Activated CD8-positive, alpha-beta T cell treated with anti-CD3 and anti-CD28 coated beads, Interleukin-2, amount 10 ng/mL, durations not matched to agents 7 days and 5 days (primary cell): ENCODE results near the gene FAF1. TPM values are rescaled to one million over a fixed set of nuclear protein-coding genes. Genes with fewer than 3 reads are reported as not detected.
"Not testable (repeated sequence)": the region's sequence is repeated elsewhere in the genome, so short reads cannot be mapped to it uniquely, and the experiment has no call there.

ENCODE experiments used
- ATAC-seq: fragments of 150-1000 bp; cut with Tn5 transposase; one replicate; pipeline ENCODE4 v1.10.0; 2021; ENCODE audit warnings: moderate library complexity
- CTCF ChIA-PET: fragments of 350-600 bp; sonication (Branson Sonifier 250); formaldehyde crosslinking; loops from one replicate; lab custom pipeline; 2021; ENCODE audit warnings: antibody characterized with exemption; lab: Charles Lee
- POLR2A ChIA-PET: fragments of 350-600 bp; sonication (Branson Sonifier 250); formaldehyde crosslinking; loops from one replicate; lab custom pipeline; 2021; ENCODE audit warnings: antibody characterized with exemption; lab: Charles Lee
- DNase-seq: peaks from one replicate; pipeline ENCODE4 v3.0.0-alpha.2; 2020
- H3K27ac Mint-ChIP-seq: one replicate; pipeline ENCODE4 v1.8.0; 2021; ENCODE audit warnings: mild to moderate bottlenecking, mixed read lengths
- H3K27me3 Mint-ChIP-seq: one replicate; pipeline ENCODE4 v1.8.0; 2021; ENCODE audit warnings: low read depth, mixed read lengths
- H3K36me3 Mint-ChIP-seq: one replicate; pipeline ENCODE4 v1.8.0; 2021; ENCODE audit warnings: low read depth, mixed read lengths
- H3K4me1 Mint-ChIP-seq: one replicate; pipeline ENCODE4 v1.8.0; 2021; ENCODE audit warnings: low read depth, mixed read lengths
- H3K4me3 Mint-ChIP-seq: one replicate; pipeline ENCODE4 v1.8.0; 2021; ENCODE audit warnings: mild to moderate bottlenecking, mixed read lengths
- H3K9me3 Mint-ChIP-seq: one replicate; pipeline ENCODE4 v1.8.0; 2022; ENCODE audit warnings: mixed read lengths; ENCODE audit not compliant: insufficient read depth
- total RNA-seq, 2 experiments: library from RNA; stranded (reverse); gene quantifications; one replicate each; pipeline ENCODE4 v1.2.3, GENCODE V29; 2021

Gene FAF1
- total RNA-seq, 2 experiments from 2014 or later, result 95.6 to 104 TPM

GRCh38 chr1:50846224-50846839 lies 113.7 kb downstream of the FAF1 start:
- Mint-ChIP-seq H3K4me1 (peaks cover 11% of the 10 kb centered on the region), H3K27ac (no peak overlapping the region), H3K4me3 (no peak overlapping the region), H3K9me3 (peaks cover 16% of the 10 kb centered on the region), H3K36me3 (peaks cover 19% of the 10 kb centered on the region), H3K27me3 (no peaks in the 10 kb centered on the region)
- ChIA-PET POLR2A (no interaction called here), CTCF (no interaction called here)
- DNase-seq (no peak), ATAC-seq (no peak)

GRCh38 chr1:50841791-50842387 lies 118.2 kb downstream of the FAF1 start:
- no peak overlapping the region for H3K4me3 Mint-ChIP-seq
- H3K9me3 Mint-ChIP-seq, result peaks cover 2% of the 10 kb centered on the region
- no peak for ATAC-seq

DNA sequence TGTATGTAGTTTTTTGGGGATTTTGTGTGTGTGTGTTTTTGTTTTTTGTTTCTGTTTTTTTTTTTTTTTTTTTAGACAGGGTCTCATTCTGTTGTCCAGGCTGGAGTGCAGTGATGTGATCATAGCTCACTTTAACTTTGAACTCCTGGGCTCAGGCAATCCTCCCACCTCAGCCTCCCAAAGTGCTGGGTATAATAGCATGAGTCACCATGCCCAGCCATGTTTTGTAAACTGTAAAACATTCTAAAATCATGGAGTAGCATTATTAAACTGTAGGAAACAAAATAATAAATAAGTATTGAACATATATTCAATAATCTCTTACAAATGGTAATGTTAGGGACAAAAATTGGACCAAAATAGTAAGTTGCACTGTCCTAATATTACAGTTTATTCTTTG lies 124.0 kb downstream of the FAF1 start:
- POLR2A ChIA-PET, result no interaction called here
- ATAC-seq, result no peak
- no peaks in the 10 kb centered on the region for H3K27me3 Mint-ChIP-seq
- H3K4me1 Mint-ChIP-seq, result no peaks in the 10 kb centered on the region
- H3K4me3 Mint-ChIP-seq, result no peak overlapping the region
- no peak overlapping the region for H3K27ac Mint-ChIP-seq
- peaks cover 8% of the 10 kb centered on the region for H3K9me3 Mint-ChIP-seq
- H3K36me3 Mint-ChIP-seq, result peaks cover 20% of the 10 kb centered on the region
- CTCF ChIA-PET, result interaction anchor here (0.9 kb wide), 1 partner anchor 64 kb away, joined by 3 read pairs; no protein-coding TSS in a partner anchor
- DNase-seq, result no peak

More at GRCh38 chr1:50841791-50842387, 118.2 kb downstream of the FAF1 start:
- Mint-ChIP-seq H3K27me3 (no peaks in the 10 kb centered on the region), H3K36me3 (peaks cover 13% of the 10 kb centered on the region), H3K27ac (no peak overlapping the region), H3K4me1 (peaks cover 11% of the 10 kb centered on the region)
- no peak for DNase-seq
- ChIA-PET CTCF (no interaction called here), POLR2A (no interaction called here)

DNA sequence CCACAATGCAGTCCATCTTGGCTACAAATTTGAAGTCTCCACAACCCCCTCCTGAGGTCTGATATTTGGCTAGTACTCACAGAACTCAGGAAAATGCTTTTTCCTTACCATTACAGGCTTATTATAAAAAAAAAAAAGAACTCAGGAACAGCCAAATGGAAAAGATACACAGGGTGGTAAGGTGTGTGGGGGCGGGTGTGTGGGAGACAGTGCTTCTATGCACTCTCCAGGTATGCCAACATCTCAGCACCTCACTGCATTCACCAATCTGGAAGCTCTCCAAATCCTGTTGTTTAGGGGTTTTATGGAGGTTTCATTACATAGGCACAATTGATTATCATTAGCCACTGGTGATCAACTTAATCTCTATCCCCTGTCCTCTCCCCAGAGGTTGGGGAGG lies 126.9 kb downstream of the FAF1 start:
- H3K4me3 Mint-ChIP-seq, result no peak overlapping the region
- ATAC-seq, result no peak
- H3K36me3 Mint-ChIP-seq, result peaks cover 19% of the 10 kb centered on the region
- peaks cover 14% of the 10 kb centered on the region for H3K9me3 Mint-ChIP-seq
- ChIA-PET CTCF (no interaction called here), POLR2A (no interaction called here)
- no peaks in the 10 kb centered on the region for H3K4me1 Mint-ChIP-seq
- no peak for DNase-seq
- no peak overlapping the region for H3K27ac Mint-ChIP-seq
- H3K27me3 Mint-ChIP-seq, result no peaks in the 10 kb centered on the region

- ChIA-PET CTCF (no interaction called here), POLR2A (no interaction called here)
- Mint-ChIP-seq H3K27me3 (no peaks in the 10 kb centered on the region), H3K36me3 (peaks cover 15% of the 10 kb centered on the region), H3K4me3 (no peak overlapping the region), H3K4me1 (no peaks in the 10 kb centered on the region), H3K27ac (no peak overlapping the region), H3K9me3 (peaks cover 14% of the 10 kb centered on the region)
- DNase-seq (no peak), ATAC-seq (no peak)
Measured at GRCh38 chr1:50832167-50832566, 127.9 kb downstream of the FAF1 start.

- Mint-ChIP-seq H3K36me3 (peaks cover 14% of the 10 kb centered on the region), H3K27me3 (no peaks in the 10 kb centered on the region), H3K4me3 (no peak overlapping the region), H3K9me3 (peaks cover 12% of the 10 kb centered on the region), H3K27ac (no peak overlapping the region), H3K4me1 (no peaks in the 10 kb centered on the region)
- CTCF ChIA-PET, result no interaction called here
- DNase-seq (no peak), ATAC-seq (no peak)
- POLR2A ChIA-PET, result no interaction called here
Measured at GRCh38 chr1:50831300-50832061, 128.6 kb downstream of the FAF1 start.

DNA sequence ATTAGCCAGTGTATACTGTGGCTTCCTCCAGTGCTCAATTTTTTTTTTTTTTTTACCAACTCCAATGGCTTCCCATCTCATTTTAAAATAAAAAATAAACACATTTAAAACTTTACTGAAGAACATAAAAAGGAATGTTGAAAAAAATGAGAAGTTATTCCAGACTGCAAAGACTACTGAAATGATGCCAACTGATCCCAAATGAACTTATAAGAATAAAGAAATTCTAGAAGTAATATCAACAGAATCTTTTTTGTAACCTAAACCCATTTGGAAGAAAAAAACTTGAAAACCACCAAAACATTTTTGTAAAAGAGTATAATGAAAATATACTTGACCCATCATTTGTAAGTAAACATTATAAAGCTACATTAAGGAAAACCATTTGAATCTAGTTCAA lies 129.4 kb downstream of the FAF1 start:
- POLR2A ChIA-PET, result no interaction called here
- ATAC-seq, result no peak
- Mint-ChIP-seq H3K4me1 (no peaks in the 10 kb centered on the region), H3K36me3 (peaks cover 11% of the 10 kb centered on the region), H3K27ac (no peak overlapping the region), H3K27me3 (no peaks in the 10 kb centered on the region), H3K4me3 (no peak overlapping the region), H3K9me3 (peaks cover 7% of the 10 kb centered on the region)
- no peak for DNase-seq
- CTCF ChIA-PET, result no interaction called here

- Mint-ChIP-seq H3K27me3 (no peaks in the 10 kb centered on the region), H3K36me3 (peaks cover 9% of the 10 kb centered on the region)
Measured at GRCh38 chr1:50829014-50829958, 130.8 kb downstream of the FAF1 start.

DNA sequence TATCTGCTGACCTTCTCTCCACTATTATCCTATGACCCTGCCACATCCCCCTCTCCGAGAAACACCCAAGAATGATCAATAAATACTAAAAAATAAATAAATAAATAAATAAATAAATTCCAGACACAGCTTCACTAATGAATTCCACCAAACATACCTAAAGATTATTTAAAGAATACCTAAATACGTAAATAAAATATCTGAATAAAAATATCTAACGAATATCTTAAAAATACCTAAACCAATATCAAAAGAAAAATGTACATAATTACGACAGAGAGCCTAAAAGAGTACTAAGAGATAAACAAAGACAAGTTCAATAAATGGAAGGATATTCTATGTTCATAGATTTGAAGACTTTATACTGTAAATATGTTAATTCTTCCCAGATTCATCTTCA lies 132.5 kb downstream of the FAF1 start:
- H3K36me3 Mint-ChIP-seq, result no peaks in the 10 kb centered on the region
- CTCF ChIA-PET, result no interaction called here
- POLR2A ChIA-PET, result no interaction called here
- ATAC-seq (no peak), DNase-seq (no peak)
- H3K9me3 Mint-ChIP-seq, result peaks cover 7% of the 10 kb centered on the region
- H3K4me1 Mint-ChIP-seq, result no peaks in the 10 kb centered on the region
- H3K27ac Mint-ChIP-seq, result no peak overlapping the region
- H3K4me3 Mint-ChIP-seq, result no peak overlapping the region
- no peaks in the 10 kb centered on the region for H3K27me3 Mint-ChIP-seq

More at GRCh38 chr1:50829014-50829958, 130.8 kb downstream of the FAF1 start:
- H3K4me3 Mint-ChIP-seq, result no peak overlapping the region
- no peaks in the 10 kb centered on the region for H3K4me1 Mint-ChIP-seq
- DNase-seq (no peak), ATAC-seq (no peak)
- H3K27ac Mint-ChIP-seq, result no peak overlapping the region
- peaks cover 7% of the 10 kb centered on the region for H3K9me3 Mint-ChIP-seq
- ChIA-PET POLR2A (no interaction called here), CTCF (interaction anchor here (0.9 kb wide), 1 partner anchor 55 kb away, joined by 3 read pairs; no protein-coding TSS in a partner anchor)

GRCh38 chr1:50826792-50827191 lies 133.3 kb downstream of the FAF1 start:
- DNase-seq, POLR2A ChIA-PET, H3K27me3 Mint-ChIP-seq, CTCF ChIA-PET, ATAC-seq, H3K4me3 Mint-ChIP-seq, H3K36me3 Mint-ChIP-seq, H3K9me3 Mint-ChIP-seq, H3K27ac Mint-ChIP-seq, H3K4me1 Mint-ChIP-seq: not testable (repeated sequence)

DNA sequence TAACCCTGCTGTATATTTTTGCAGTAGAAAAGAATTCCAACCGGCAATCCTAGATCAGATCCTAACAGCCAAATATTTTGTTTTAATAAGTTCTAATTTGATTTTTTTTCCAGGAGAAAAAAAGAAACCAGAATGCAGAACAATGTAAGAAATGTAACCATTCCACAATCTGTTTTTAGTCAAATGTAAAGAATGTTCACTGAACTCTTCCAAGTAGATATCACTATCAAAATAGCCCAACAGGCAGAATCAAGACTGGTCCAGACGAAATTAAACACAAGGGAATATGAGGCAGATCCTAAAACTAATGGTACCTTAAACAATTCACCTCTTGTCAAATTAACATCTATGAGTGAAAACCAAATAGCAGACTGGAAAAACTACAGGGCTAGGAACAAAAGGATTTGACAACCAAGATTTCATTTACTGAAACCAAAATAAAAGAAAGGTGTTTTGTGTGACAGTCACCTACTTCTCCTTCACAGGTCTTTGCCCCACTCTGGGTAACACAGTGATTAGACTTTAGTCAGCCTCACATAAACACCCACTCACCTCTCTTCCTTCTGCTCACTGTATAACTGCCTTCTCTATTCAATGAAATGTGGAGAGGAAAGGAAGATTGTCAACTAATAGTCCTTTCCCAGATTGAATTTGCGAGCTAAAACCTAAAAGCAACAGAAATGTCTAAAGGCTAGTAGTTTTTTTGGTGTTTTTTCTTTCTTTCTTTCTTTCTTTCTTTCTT lies 137.9 kb downstream of the FAF1 start:
- H3K4me3 Mint-ChIP-seq, result no peak overlapping the region
- H3K9me3 Mint-ChIP-seq, result peaks cover 3% of the 10 kb centered on the region
- no peaks in the 10 kb centered on the region for H3K27me3 Mint-ChIP-seq
- no peaks in the 10 kb centered on the region for H3K4me1 Mint-ChIP-seq
- POLR2A ChIA-PET, result no interaction called here
- ATAC-seq (no peak), DNase-seq (no peak)
- peaks cover 2% of the 10 kb centered on the region for H3K36me3 Mint-ChIP-seq
- H3K27ac Mint-ChIP-seq, result no peak overlapping the region
- CTCF ChIA-PET, result no interaction called here
